ENCODE results near the gene RPL18.
A peak's percentile ranks its signal among the peaks of the same experiment; 100 is the strongest.

The RPL18 gene

DNA sequence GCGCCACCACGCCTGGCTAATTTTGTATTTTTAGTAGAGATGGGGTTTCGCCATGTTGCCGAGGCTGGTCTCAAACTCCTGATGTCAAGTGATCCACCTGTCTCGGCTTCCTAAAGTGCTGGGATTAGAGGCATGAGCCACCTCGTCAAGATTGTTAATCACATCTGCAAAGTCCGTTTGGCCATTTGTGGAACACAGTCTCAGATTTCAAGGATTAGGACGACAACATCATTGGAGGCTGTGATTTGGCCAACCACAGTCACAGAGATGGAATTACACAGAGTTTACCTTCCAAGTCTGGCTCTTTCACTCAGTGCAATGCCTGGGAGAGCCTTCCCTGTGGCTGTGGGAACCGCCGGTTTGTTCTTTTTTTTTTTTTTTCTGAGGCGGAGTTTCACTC is 49.2 kb downstream of the RPL18 start:
- Histone ChIP-seq H3K4me3 (ENCODE audit: low read depth in 1 of 5, low read length in 5 of 5) (no peak overlapping the region), H3K27me3 (ENCODE audit: control insufficient read depth in 5 of 5, insufficient read depth in 4 of 5, low read length in 5 of 5) (peaks cover 0 to 2% (median 0%) of the 10 kb centered on the region in 5 donors), H3K4me1 (ENCODE audit: control insufficient read depth in 5 of 5, insufficient read depth in 5 of 5, low read length in 5 of 5) (peaks cover 2 to 14% (median 13%) of the 10 kb centered on the region in 5 donors), H3K9ac (ENCODE audit: low read length in 5 of 5) (no peak overlapping the region), H3K9me3 (ENCODE audit: control insufficient read depth in 5 of 5, low read length in 5 of 5) (no peaks in the 10 kb centered on the region), H3K27ac (ENCODE audit: low read depth, low read length) (no peak overlapping the region), H3K36me3 (ENCODE audit: control insufficient read depth in 5 of 5, insufficient read depth in 5 of 5, low read length in 5 of 5) (no peaks in the 10 kb centered on the region)

DNA sequence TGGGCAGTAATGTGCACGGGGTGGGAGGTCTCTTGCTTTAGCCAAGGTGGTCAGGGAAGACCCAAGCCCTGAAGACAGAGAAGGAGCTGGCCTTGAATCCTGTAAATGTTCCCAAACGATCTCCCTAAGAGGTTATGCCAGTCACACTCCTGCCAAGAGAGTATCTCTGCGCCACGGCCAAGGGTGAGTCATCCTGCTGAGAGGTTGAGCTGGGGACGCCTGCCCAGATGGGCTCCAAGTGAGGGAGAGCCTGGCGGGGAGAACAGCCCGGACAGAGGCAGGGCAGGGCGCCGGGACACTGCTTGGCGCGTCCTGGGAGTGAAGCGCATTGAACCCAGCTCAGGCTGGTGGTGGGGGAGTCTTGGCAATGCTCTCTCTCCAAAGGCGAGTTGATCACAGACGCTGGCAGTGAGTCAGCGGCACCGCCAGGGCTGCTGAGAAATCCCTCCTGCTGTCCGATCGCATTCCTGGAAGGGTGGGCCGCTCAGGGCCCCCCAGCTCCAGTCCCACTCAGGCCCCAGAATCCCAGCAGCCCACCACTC is 50.6 kb downstream of the RPL18 start:
- no peaks in the 10 kb centered on the region for H3K9me3 ChIP-seq (ENCODE audit: control insufficient read depth in 5 of 5, low read length in 5 of 5)
- H3K36me3 ChIP-seq (ENCODE audit: control insufficient read depth in 5 of 5, insufficient read depth in 5 of 5, low read length in 5 of 5): no peaks in the 10 kb centered on the region
- peaks cover 0 to 2% (median 0%) of the 10 kb centered on the region in 5 donors for H3K27me3 ChIP-seq (ENCODE audit: control insufficient read depth in 5 of 5, insufficient read depth in 4 of 5, low read length in 5 of 5)
- H3K9ac ChIP-seq (ENCODE audit: low read length in 5 of 5): peak overlapping the region in 1 of 5 donors; percentile 47
- H3K27ac ChIP-seq (ENCODE audit: low read depth, low read length): no peak overlapping the region
- H3K4me1 ChIP-seq (ENCODE audit: control insufficient read depth in 5 of 5, insufficient read depth in 5 of 5, low read length in 5 of 5): peaks cover 2 to 13% (median 10%) of the 10 kb centered on the region in 5 donors
- peak overlapping the region in 1 of 5 donors; percentile 27 for H3K4me3 ChIP-seq (ENCODE audit: low read depth in 1 of 5, low read length in 5 of 5)
